ENCODE results near the gene CASZ1.

CASZ1 gene

GRCh38 chr1:10690484-10690883 is 106.0 kb downstream of the CASZ1 start:
- Histone ChIP-seq H3K36me3 (no peaks in the 10 kb centered on the region), H3K4me3 (ENCODE audit: low read depth in 1 of 2, low read length in 1 of 2) (no peak overlapping the region), H3K27ac (no peak overlapping the region), H3K4me1 (ENCODE audit: control insufficient read depth in 1 of 2, insufficient read depth in 1 of 2, low read depth in 1 of 2, low read length in 1 of 2) (peaks cover 45 to 50% of the 10 kb centered on the region in 2 experiments), H3K9me3 (no peaks in the 10 kb centered on the region), H3K27me3 (peaks cover 6% of the 10 kb centered on the region)
- TF ChIP-seq CTCF (IDR thresholded peaks at IDR 0.05): no peak

GRCh38 chr1:10688409-10688786 is 108.0 kb downstream of the CASZ1 start:
- H3K27ac ChIP-seq: peak overlapping the region; percentile 36
- TF ChIP-seq CTCF (IDR thresholded peaks at IDR 0.05): no peak
- peak overlapping the region in 1 of 2 experiments; percentile 7 for H3K4me3 ChIP-seq (ENCODE audit: low read depth in 1 of 2, low read length in 1 of 2)
- no peaks in the 10 kb centered on the region for H3K27me3 ChIP-seq
- peaks cover 40 to 41% of the 10 kb centered on the region in 2 experiments for H3K4me1 ChIP-seq (ENCODE audit: control insufficient read depth in 1 of 2, insufficient read depth in 1 of 2, low read depth in 1 of 2, low read length in 1 of 2)
- no peaks in the 10 kb centered on the region for H3K9me3 ChIP-seq
- peaks cover 4% of the 10 kb centered on the region for H3K36me3 ChIP-seq

GRCh38 chr1:10687782-10688408 is 108.6 kb downstream of the CASZ1 start:
- Histone ChIP-seq H3K4me3 (ENCODE audit: low read depth in 1 of 2, low read length in 1 of 2) (peak overlapping the region in 1 of 2 experiments; percentile 7), H3K36me3 (peaks cover 4% of the 10 kb centered on the region), H3K9me3 (no peaks in the 10 kb centered on the region), H3K27me3 (no peaks in the 10 kb centered on the region), H3K27ac (no peak overlapping the region), H3K4me1 (ENCODE audit: control insufficient read depth in 1 of 2, insufficient read depth in 1 of 2, low read depth in 1 of 2, low read length in 1 of 2) (peaks cover 36% of the 10 kb centered on the region in 2 experiments)
- TF ChIP-seq CTCF (IDR thresholded peaks at IDR 0.05): no peak

- peaks cover 4% of the 10 kb centered on the region for H3K36me3 ChIP-seq
- TF ChIP-seq CTCF (IDR thresholded peaks at IDR 0.05): no peak
- H3K4me1 ChIP-seq (ENCODE audit: control insufficient read depth in 1 of 2, insufficient read depth in 1 of 2, low read depth in 1 of 2, low read length in 1 of 2): peaks cover 30 to 31% of the 10 kb centered on the region in 2 experiments
- no peak overlapping the region for H3K27ac ChIP-seq
- H3K4me3 ChIP-seq (ENCODE audit: low read depth in 1 of 2, low read length in 1 of 2): no peak overlapping the region
- H3K9me3 ChIP-seq: no peaks in the 10 kb centered on the region
- no peaks in the 10 kb centered on the region for H3K27me3 ChIP-seq
Observed at GRCh38 chr1:10687251-10687651, 109.2 kb downstream of the CASZ1 start.

- no peak for TF ChIP-seq CTCF (IDR thresholded peaks at IDR 0.05)
Observed at GRCh38 chr1:10686404-10687040, 109.9 kb downstream of the CASZ1 start.

More at GRCh38 chr1:10686404-10687040, 109.9 kb downstream of the CASZ1 start:
- Histone ChIP-seq H3K27me3 (no peaks in the 10 kb centered on the region), H3K36me3 (peaks cover 4% of the 10 kb centered on the region), H3K4me1 (ENCODE audit: control insufficient read depth in 1 of 2, insufficient read depth in 1 of 2, low read depth in 1 of 2, low read length in 1 of 2) (peaks cover 27 to 30% of the 10 kb centered on the region in 2 experiments), H3K27ac (no peak overlapping the region), H3K4me3 (ENCODE audit: low read depth in 1 of 2, low read length in 1 of 2) (no peak overlapping the region), H3K9me3 (no peaks in the 10 kb centered on the region)
